WTC11 (cell line): Measurements from ENCODE around the gene DCLRE1C.

Source experiments
- GTF2I ChIP-seq: fragments of 250-450 bp; sonication (Bioruptor Pico); conservative IDR thresholded peaks from 2 replicates; pipeline ENCODE4 v1.4.0; 2021; ENCODE audit warnings: mild to moderate bottlenecking
- TF ChIP-seq, protein P1 (sequence below): fragments of 200-600 bp; IDR thresholded peaks from 2 replicates; pipeline ENCODE4 v1.8.0; 2022; ENCODE audit warnings: antibody characterized with exemption

DNA sequence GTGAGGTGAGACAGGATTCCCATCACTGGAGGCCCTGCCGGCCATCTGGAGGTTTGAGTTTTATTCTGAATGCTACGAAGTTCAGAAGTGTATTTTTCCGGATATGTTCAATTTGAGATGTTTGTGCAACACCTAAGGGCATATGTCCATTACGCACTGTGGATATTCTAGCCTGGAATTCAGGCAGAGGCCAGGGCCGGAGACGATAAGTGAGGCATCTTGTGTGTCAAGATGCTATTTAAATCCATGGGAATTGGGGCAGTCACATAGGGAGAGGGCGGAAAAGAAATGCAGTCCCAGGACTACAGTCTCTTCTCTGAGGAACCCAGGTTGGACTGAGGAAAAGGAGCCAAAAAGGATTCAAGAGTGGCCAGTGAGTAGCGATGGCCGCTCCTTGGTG is 77.1 kb downstream of the DCLRE1C start:
- TF ChIP-seq, protein P1, sequence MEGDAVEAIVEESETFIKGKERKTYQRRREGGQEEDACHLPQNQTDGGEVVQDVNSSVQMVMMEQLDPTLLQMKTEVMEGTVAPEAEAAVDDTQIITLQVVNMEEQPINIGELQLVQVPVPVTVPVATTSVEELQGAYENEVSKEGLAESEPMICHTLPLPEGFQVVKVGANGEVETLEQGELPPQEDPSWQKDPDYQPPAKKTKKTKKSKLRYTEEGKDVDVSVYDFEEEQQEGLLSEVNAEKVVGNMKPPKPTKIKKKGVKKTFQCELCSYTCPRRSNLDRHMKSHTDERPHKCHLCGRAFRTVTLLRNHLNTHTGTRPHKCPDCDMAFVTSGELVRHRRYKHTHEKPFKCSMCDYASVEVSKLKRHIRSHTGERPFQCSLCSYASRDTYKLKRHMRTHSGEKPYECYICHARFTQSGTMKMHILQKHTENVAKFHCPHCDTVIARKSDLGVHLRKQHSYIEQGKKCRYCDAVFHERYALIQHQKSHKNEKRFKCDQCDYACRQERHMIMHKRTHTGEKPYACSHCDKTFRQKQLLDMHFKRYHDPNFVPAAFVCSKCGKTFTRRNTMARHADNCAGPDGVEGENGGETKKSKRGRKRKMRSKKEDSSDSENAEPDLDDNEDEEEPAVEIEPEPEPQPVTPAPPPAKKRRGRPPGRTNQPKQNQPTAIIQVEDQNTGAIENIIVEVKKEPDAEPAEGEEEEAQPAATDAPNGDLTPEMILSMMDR = no peak
- no peak for TF ChIP-seq GTF2I (CRISPR knock-in tag)
